Nephron (organoid): ENCODE measurements around the gene PIGU.
"Not testable (repeated sequence)": the region's sequence is repeated elsewhere in the genome, so short reads cannot be mapped to it uniquely, and the experiment has no call there.

Source experiments
- H3K27ac Mint-ChIP-seq, 3 experiments: 2 replicates each; pipeline ENCODE4 v1.8.0; 2020; ENCODE audit warnings: mixed read lengths in 3 of 3, mild to moderate bottlenecking in 2 of 3, moderate library complexity in 1 of 3
- H3K27me3 Mint-ChIP-seq: 2 replicates; pipeline ENCODE4 v1.8.0; 2021; ENCODE audit warnings: low read depth, mild to moderate bottlenecking, moderate library complexity, mixed read lengths
- H3K36me3 Mint-ChIP-seq: 2 replicates; pipeline ENCODE4 v1.8.0; 2020; ENCODE audit warnings: low read depth, mixed read lengths
- H3K4me1 Mint-ChIP-seq: 2 replicates; pipeline ENCODE4 v1.8.0; 2020; ENCODE audit warnings: mixed read lengths
- H3K4me3 Mint-ChIP-seq, 3 experiments: 2 replicates each; pipeline ENCODE4 v1.8.0; 2020; ENCODE audit warnings: mild to moderate bottlenecking in 3 of 3, mixed read lengths in 3 of 3, moderate library complexity in 2 of 3
- H3K9me3 Mint-ChIP-seq: 2 replicates; pipeline ENCODE4 v1.8.0; 2020; ENCODE audit warnings: mixed read lengths
- TF ChIP-seq, protein P1 (sequence below), 3 experiments: fragments of 200-600 bp; sonication (generic); IDR thresholded peaks; one replicate each; pipeline ENCODE4 v1.5.0; 2021; ENCODE audit warnings: antibody characterized with exemption in 3 of 3; ENCODE audit not compliant: unreplicated experiment in 3 of 3

Gene PIGU

GRCh38 chr20:34514897-34515483 lies 161.9 kb downstream of the PIGU start:
- TF ChIP-seq, protein P1, sequence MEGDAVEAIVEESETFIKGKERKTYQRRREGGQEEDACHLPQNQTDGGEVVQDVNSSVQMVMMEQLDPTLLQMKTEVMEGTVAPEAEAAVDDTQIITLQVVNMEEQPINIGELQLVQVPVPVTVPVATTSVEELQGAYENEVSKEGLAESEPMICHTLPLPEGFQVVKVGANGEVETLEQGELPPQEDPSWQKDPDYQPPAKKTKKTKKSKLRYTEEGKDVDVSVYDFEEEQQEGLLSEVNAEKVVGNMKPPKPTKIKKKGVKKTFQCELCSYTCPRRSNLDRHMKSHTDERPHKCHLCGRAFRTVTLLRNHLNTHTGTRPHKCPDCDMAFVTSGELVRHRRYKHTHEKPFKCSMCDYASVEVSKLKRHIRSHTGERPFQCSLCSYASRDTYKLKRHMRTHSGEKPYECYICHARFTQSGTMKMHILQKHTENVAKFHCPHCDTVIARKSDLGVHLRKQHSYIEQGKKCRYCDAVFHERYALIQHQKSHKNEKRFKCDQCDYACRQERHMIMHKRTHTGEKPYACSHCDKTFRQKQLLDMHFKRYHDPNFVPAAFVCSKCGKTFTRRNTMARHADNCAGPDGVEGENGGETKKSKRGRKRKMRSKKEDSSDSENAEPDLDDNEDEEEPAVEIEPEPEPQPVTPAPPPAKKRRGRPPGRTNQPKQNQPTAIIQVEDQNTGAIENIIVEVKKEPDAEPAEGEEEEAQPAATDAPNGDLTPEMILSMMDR (IDR thresholded peaks at IDR 0.05; ENCODE audit: unreplicated experiment in 3 of 3) = no peak
- Mint-ChIP-seq H3K4me1 (peaks cover 51% of the 10 kb centered on the region), H3K27me3 (peaks cover 3% of the 10 kb centered on the region), H3K9me3 (no peaks in the 10 kb centered on the region), H3K4me3 (peak overlapping the region; percentile 93 to 98 (median 98)), H3K27ac (peak overlapping the region; percentile 96 to 100 (median 99)), H3K36me3 (peaks cover 23% of the 10 kb centered on the region)

- Mint-ChIP-seq H3K36me3 (peaks cover 23% of the 10 kb centered on the region), H3K27ac (peak overlapping the region; percentile 44 to 100 (median 96)), H3K4me3 (peak overlapping the region in 2 of 3 experiments; percentile 19 to 98), H3K4me1 (peaks cover 51% of the 10 kb centered on the region)
- H3K27me3 Mint-ChIP-seq, H3K9me3 Mint-ChIP-seq: not testable (repeated sequence)
Measured at GRCh38 chr20:34514034-34514433, 162.9 kb downstream of the PIGU start.

DNA sequence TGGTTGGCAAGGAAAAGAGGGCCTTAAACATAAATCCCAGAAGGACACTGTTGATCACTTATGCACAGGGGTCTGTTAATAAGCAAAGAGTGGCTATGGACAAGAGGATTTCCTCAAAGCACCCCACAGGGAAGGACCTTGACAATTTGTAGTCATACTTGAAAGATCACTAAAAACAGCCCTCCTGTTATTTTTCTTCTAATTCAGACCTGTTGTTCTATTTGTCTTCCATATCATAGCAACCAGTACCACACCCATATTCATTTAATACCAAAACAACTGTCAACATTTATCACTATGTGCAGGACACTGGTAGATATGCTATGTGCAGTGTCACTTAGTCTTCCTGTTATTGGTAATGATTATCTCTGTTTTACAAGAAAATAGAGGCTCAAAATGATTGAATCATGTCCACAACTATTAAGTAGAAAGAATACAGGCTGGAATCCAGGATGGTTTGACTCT lies 163.9 kb downstream of the PIGU start:
- Mint-ChIP-seq H3K27ac (peak overlapping the region; percentile 45 to 98 (median 94)), H3K9me3 (no peaks in the 10 kb centered on the region), H3K27me3 (peaks cover 3% of the 10 kb centered on the region), H3K4me1 (peaks cover 44% of the 10 kb centered on the region), H3K36me3 (peaks cover 26% of the 10 kb centered on the region), H3K4me3 (peak overlapping the region; percentile 46 to 74 (median 57))
- TF ChIP-seq, protein P1 (IDR thresholded peaks at IDR 0.05; ENCODE audit: unreplicated experiment in 3 of 3) = no peak

- Mint-ChIP-seq H3K36me3 (peaks cover 30% of the 10 kb centered on the region), H3K9me3 (no peaks in the 10 kb centered on the region), H3K4me1 (peaks cover 41% of the 10 kb centered on the region), H3K27ac (peak overlapping the region; percentile 94 to 98 (median 94)), H3K4me3 (peak overlapping the region; percentile 51 to 74 (median 65)), H3K27me3 (peaks cover 3% of the 10 kb centered on the region)
- TF ChIP-seq, protein P1 (IDR thresholded peaks at IDR 0.05; ENCODE audit: unreplicated experiment in 3 of 3) = no peak
Measured at GRCh38 chr20:34512266-34512954, 164.5 kb downstream of the PIGU start.

DNA sequence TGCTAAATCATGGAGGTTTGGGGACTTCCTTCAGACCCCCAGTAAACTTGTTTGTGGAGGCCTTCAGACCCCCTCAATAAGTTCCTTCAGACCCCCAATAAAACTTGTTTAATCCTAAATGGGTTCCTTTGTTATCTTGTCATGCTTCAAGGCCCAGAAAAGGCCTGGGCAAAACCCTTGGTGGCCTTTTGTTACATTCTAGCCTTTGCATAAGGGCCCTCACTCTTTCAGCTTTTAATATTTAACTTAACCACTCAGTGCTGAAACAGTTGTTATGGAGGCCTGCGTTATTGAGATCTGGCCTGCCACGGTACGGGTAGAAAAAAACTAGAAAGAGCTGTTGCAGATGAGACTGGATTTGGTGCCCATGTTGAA lies 165.0 kb downstream of the PIGU start:
- H3K4me3 Mint-ChIP-seq = peak overlapping the region; percentile 34 to 65 (median 51)
- H3K36me3 Mint-ChIP-seq = peaks cover 34% of the 10 kb centered on the region
- no peaks in the 10 kb centered on the region for H3K9me3 Mint-ChIP-seq
- TF ChIP-seq, protein P1 (IDR thresholded peaks at IDR 0.05; ENCODE audit: unreplicated experiment in 3 of 3) = no peak
- peaks cover 41% of the 10 kb centered on the region for H3K4me1 Mint-ChIP-seq
- H3K27me3 Mint-ChIP-seq = peaks cover 3% of the 10 kb centered on the region
- H3K27ac Mint-ChIP-seq = peak overlapping the region; percentile 94 to 98 (median 94)

GRCh38 chr20:34510575-34510974 lies 166.3 kb downstream of the PIGU start:
- H3K27ac Mint-ChIP-seq = peak overlapping the region; percentile 67 to 98 (median 94)
- TF ChIP-seq, protein P1 (IDR thresholded peaks at IDR 0.05; ENCODE audit: unreplicated experiment in 3 of 3) = no peak
- peaks cover 2% of the 10 kb centered on the region for H3K27me3 Mint-ChIP-seq
- H3K36me3 Mint-ChIP-seq = peaks cover 47% of the 10 kb centered on the region
- peaks cover 34% of the 10 kb centered on the region for H3K4me1 Mint-ChIP-seq
- H3K4me3 Mint-ChIP-seq = no peak overlapping the region
- H3K9me3 Mint-ChIP-seq = no peaks in the 10 kb centered on the region
